K562 treated with DMSO at 1 percent for 48 hours (cell line): Measurements from ENCODE around the gene FBXO45. TPM values are rescaled to one million over a fixed set of nuclear protein-coding genes. Genes with fewer than 3 reads are reported as not detected.

ENCODE experiments used
- total RNA-seq: library from RNA; unstranded; fragments of 300-600 nt; gene quantifications from 2 replicates; pipeline ENCODE4 v1.2.3, GENCODE V29; 2022; ENCODE audit warnings: low replicate concordance; ENCODE audit errors: extremely low read depth

Gene FBXO45
- not detected in 2 replicates for total RNA-seq

GRCh38 chr3:196568246-196569002 is at the start of gene FBXO45, which contains the start of gene WDR53:
Gene FBXO45, plus strand, starts transcription at chr3:196568660. Its CDS starts 325 bp downstream, at chr3:196568985.
Gene WDR53, minus strand, starts transcription at chr3:196568554. Its CDS starts 7,079 bp downstream, at chr3:196561475.

Other genes with a start within 250 kb of the FBXO45 start
- not detected in 2 replicates for gene TM4SF19, start 230.3 kb upstream of the FBXO45 start, total RNA-seq
- gene UBXN7, start 136.2 kb upstream of the FBXO45 start, total RNA-seq: not detected in 2 replicates
- not detected in 2 replicates for gene RNF168, start 64.9 kb upstream of the FBXO45 start, total RNA-seq
- gene SMCO1, start 53.3 kb upstream of the FBXO45 start, total RNA-seq: not detected in 2 replicates
- gene WDR53, start 106 bp upstream of the FBXO45 start, total RNA-seq: not detected in 2 replicates
- gene NRROS, start 71.0 kb downstream of the FBXO45 start, total RNA-seq: not detected in 2 replicates
- not detected in 2 replicates for gene CEP19, start 143.6 kb downstream of the FBXO45 start, total RNA-seq
- gene PIGX, start 143.7 kb downstream of the FBXO45 start, total RNA-seq: not detected in 2 replicates
- not detected in 2 replicates for gene PAK2, start 171.2 kb downstream of the FBXO45 start, total RNA-seq